Measurements from ENCODE around the gene TNFAIP8L2. TPM values are rescaled to one million over a fixed set of nuclear protein-coding genes. Genes with fewer than 3 reads are reported as not detected.
A peak's percentile ranks its signal among the peaks of the same experiment; 100 is the strongest.

TNFAIP8L2 gene
- not detected for total RNA-seq (ENCODE audit: unreplicated experiment)
- long read RNA-seq = 0 reads

DNA sequence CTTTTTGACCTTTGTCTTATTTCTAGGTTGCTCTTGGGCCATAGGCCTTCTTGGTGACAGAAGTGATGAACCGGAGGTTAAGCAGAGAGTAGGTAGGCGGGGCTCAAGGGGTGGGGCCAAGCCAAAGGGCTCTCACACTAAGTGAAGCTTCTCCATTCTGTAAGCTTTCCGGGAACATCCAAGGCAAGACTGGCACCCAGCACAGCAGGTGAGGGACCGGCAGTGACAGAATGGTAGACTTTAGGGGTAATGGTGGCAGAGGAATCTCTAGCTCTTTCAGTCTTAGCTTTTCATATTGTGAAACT, at the start of gene TNFAIP8L2:
Gene TNFAIP8L2, plus strand, starts transcription at position 135 of the 305 bp plus-strand sequence. CDS start 2,049 bp downstream, outside the sequence.
- Mint-ChIP-seq H3K36me3 (ENCODE audit: unreplicated experiment) (no peaks in the 10 kb centered on the region), H3K4me3 (ENCODE audit: unreplicated experiment) (peak within 1 kb of the TSS; percentile 11), H3K27me3 (ENCODE audit: unreplicated experiment) (no peaks in the 10 kb centered on the region), H3K4me1 (ENCODE audit: low read depth, unreplicated experiment) (peaks cover 6% of the 10 kb centered on the region), H3K9me3 (ENCODE audit: unreplicated experiment) (peaks cover 4% of the 10 kb centered on the region), H3K27ac (ENCODE audit: unreplicated experiment) (peak within 1 kb of the TSS; percentile 52)
- no peak for DNase-seq
- TF ChIP-seq, protein P1, sequence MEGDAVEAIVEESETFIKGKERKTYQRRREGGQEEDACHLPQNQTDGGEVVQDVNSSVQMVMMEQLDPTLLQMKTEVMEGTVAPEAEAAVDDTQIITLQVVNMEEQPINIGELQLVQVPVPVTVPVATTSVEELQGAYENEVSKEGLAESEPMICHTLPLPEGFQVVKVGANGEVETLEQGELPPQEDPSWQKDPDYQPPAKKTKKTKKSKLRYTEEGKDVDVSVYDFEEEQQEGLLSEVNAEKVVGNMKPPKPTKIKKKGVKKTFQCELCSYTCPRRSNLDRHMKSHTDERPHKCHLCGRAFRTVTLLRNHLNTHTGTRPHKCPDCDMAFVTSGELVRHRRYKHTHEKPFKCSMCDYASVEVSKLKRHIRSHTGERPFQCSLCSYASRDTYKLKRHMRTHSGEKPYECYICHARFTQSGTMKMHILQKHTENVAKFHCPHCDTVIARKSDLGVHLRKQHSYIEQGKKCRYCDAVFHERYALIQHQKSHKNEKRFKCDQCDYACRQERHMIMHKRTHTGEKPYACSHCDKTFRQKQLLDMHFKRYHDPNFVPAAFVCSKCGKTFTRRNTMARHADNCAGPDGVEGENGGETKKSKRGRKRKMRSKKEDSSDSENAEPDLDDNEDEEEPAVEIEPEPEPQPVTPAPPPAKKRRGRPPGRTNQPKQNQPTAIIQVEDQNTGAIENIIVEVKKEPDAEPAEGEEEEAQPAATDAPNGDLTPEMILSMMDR (IDR thresholded peaks at IDR 0.05; ENCODE audit: partially characterized antibody, unreplicated experiment) = no peak

DNA sequence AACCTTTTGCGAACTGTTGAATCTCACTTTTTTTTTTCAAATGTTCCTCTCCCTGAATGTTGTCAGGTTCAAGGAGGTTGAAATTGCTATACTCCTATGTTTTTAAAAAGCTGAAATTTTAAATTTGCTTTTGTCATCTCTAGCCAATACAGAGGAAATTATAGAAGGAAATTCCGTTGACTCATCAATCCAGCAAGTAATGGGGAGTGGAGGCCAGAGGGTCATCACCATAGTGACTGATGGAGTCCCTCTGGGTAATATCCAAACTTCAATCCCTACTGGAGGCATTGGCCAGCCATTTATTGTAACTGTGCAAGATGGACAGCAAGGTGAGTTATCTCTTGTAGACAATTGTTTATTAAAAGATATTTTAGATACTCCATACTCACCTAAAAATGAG, 49.6 kb upstream of the TNFAIP8L2 start:
- DNase-seq = no peak
- no peaks in the 10 kb centered on the region for H3K36me3 Mint-ChIP-seq (ENCODE audit: unreplicated experiment)
- TF ChIP-seq, protein P1 (IDR thresholded peaks at IDR 0.05; ENCODE audit: partially characterized antibody, unreplicated experiment) = no peak
- no peaks in the 10 kb centered on the region for H3K27me3 Mint-ChIP-seq (ENCODE audit: unreplicated experiment)
- no peak overlapping the region for H3K27ac Mint-ChIP-seq (ENCODE audit: unreplicated experiment)
- H3K4me3 Mint-ChIP-seq (ENCODE audit: unreplicated experiment) = peak overlapping the region; percentile 0
- H3K9me3 Mint-ChIP-seq (ENCODE audit: unreplicated experiment) = no peaks in the 10 kb centered on the region
- H3K4me1 Mint-ChIP-seq (ENCODE audit: low read depth, unreplicated experiment) = peaks cover 4% of the 10 kb centered on the region

DNA sequence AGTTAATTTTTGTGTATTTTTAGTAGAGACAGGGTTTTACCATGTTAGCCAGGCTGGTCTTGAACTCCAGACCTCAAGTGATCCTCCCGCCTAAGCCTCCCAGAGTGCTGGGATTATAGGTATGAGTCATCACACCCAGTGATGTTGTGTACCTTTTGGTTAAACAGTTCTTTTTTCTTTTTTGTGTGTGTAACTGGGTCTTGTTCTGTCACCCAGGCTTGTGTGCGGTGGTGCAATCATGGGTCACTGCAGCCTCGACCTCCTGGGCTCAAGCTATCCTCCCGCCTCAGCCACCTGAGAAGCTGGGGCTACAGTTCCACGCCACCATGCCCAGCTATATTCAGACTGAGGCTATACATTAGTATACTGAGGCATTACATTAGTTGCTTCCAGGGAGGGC, 48.1 kb upstream of the TNFAIP8L2 start:
- no peak for DNase-seq
- no peaks in the 10 kb centered on the region for H3K27me3 Mint-ChIP-seq (ENCODE audit: unreplicated experiment)
- H3K27ac Mint-ChIP-seq (ENCODE audit: unreplicated experiment) = no peak overlapping the region
- H3K4me1 Mint-ChIP-seq (ENCODE audit: low read depth, unreplicated experiment) = peaks cover 4% of the 10 kb centered on the region
- H3K36me3 Mint-ChIP-seq (ENCODE audit: unreplicated experiment) = no peaks in the 10 kb centered on the region
- H3K4me3 Mint-ChIP-seq (ENCODE audit: unreplicated experiment) = no peak overlapping the region
- TF ChIP-seq, protein P1 (IDR thresholded peaks at IDR 0.05; ENCODE audit: partially characterized antibody, unreplicated experiment) = no peak
- no peaks in the 10 kb centered on the region for H3K9me3 Mint-ChIP-seq (ENCODE audit: unreplicated experiment)

DNA sequence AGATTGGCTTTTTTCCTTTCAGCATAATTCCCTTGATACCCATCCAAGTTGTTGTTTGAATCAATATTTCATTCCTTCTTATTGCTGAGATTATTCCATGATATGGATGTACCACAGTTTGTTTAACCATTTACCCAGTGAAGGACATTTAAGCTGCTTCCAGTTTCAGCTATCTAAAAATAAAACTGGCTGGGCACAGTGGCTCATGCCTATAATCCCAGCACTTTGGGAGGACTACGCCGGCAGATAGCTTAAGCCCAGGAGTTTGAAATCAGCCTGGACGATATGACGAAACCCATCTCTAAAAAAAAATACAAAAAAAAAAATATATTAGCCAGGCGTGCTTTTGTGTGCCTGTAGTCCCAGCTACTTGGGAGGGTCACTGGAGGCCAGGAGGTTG, 42.6 kb upstream of the TNFAIP8L2 start:
- TF ChIP-seq, protein P1 (IDR thresholded peaks at IDR 0.05; ENCODE audit: partially characterized antibody, unreplicated experiment) = no peak
- no peak overlapping the region for H3K4me3 Mint-ChIP-seq (ENCODE audit: unreplicated experiment)
- H3K27me3 Mint-ChIP-seq (ENCODE audit: unreplicated experiment) = no peaks in the 10 kb centered on the region
- H3K9me3 Mint-ChIP-seq (ENCODE audit: unreplicated experiment) = no peaks in the 10 kb centered on the region
- DNase-seq = no peak
- H3K27ac Mint-ChIP-seq (ENCODE audit: unreplicated experiment) = no peak overlapping the region
- no peaks in the 10 kb centered on the region for H3K4me1 Mint-ChIP-seq (ENCODE audit: low read depth, unreplicated experiment)
- H3K36me3 Mint-ChIP-seq (ENCODE audit: unreplicated experiment) = no peaks in the 10 kb centered on the region

DNA sequence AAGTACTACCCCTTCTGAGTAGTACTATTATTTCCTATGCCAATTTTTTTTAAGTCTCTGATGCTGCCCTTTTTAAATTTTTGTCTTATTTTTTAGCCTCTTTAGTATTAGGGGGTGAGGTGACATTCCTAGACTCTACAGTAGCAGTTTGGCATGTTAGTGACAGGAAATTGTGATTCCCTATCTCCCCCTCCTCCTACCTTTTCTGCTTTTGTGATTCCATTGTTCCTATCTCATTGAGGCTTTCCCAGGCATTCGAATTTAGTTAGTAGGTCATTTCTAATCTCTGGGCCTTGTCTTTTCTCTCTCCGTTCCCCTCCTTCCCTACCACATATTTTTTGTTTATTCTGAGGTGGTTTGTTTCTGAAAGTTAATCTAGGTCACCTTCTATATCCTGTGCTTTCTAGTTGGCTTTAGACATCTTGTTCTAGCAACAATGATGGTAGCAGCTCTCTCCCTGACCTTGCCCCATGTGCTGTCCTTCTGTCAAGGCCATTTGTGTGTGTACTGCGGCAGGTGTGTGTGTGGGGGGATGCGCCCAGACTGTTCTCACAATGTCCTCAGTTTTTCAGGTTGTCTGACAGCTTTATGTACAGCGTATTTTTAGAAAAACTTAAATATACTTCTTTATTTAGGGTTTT, 31.6 kb upstream of the TNFAIP8L2 start:
- no peak for DNase-seq
- H3K4me1 Mint-ChIP-seq (ENCODE audit: low read depth, unreplicated experiment) = peaks cover 8% of the 10 kb centered on the region
- peaks cover 2% of the 10 kb centered on the region for H3K27me3 Mint-ChIP-seq (ENCODE audit: unreplicated experiment)
- peak overlapping the region; percentile 56 for H3K27ac Mint-ChIP-seq (ENCODE audit: unreplicated experiment)
- no peaks in the 10 kb centered on the region for H3K36me3 Mint-ChIP-seq (ENCODE audit: unreplicated experiment)
- H3K4me3 Mint-ChIP-seq (ENCODE audit: unreplicated experiment) = no peak overlapping the region
- H3K9me3 Mint-ChIP-seq (ENCODE audit: unreplicated experiment) = peaks cover 5% of the 10 kb centered on the region
- TF ChIP-seq, protein P1 (IDR thresholded peaks at IDR 0.05; ENCODE audit: partially characterized antibody, unreplicated experiment) = no peak
